AG10803 (cell line): ENCODE data around the gene NHS.

ENCODE experiments used
- DNase-seq: peaks from one replicate; pipeline ENCODE4 v3.0.0; 2010; ENCODE audit warnings: low read depth
- H3K4me3 ChIP-seq: 2 replicates; pipeline ENCODE4 v1.5.1; 2011; ENCODE audit warnings: mild to moderate bottlenecking, low read length, control low read depth
- TF ChIP-seq, protein P1 (sequence below): conservative IDR thresholded peaks from 2 replicates; pipeline ENCODE4 v1.5.1; 2011; ENCODE audit warnings: mild to moderate bottlenecking, low read length, control low read depth, inconsistent platforms

The NHS gene

GRCh38 chrX:17767734-17768133, 392.7 kb downstream of the NHS start:
- TF ChIP-seq, protein P1, sequence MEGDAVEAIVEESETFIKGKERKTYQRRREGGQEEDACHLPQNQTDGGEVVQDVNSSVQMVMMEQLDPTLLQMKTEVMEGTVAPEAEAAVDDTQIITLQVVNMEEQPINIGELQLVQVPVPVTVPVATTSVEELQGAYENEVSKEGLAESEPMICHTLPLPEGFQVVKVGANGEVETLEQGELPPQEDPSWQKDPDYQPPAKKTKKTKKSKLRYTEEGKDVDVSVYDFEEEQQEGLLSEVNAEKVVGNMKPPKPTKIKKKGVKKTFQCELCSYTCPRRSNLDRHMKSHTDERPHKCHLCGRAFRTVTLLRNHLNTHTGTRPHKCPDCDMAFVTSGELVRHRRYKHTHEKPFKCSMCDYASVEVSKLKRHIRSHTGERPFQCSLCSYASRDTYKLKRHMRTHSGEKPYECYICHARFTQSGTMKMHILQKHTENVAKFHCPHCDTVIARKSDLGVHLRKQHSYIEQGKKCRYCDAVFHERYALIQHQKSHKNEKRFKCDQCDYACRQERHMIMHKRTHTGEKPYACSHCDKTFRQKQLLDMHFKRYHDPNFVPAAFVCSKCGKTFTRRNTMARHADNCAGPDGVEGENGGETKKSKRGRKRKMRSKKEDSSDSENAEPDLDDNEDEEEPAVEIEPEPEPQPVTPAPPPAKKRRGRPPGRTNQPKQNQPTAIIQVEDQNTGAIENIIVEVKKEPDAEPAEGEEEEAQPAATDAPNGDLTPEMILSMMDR: no peak
- H3K4me3 ChIP-seq: no peak overlapping the region
- no peak for DNase-seq

- TF ChIP-seq, protein P1: no peak
- no peak overlapping the region for H3K4me3 ChIP-seq
- DNase-seq: no peak
These were observed 394.0 kb downstream of the NHS start for GRCh38 chrX:17768997-17769396.

DNA sequence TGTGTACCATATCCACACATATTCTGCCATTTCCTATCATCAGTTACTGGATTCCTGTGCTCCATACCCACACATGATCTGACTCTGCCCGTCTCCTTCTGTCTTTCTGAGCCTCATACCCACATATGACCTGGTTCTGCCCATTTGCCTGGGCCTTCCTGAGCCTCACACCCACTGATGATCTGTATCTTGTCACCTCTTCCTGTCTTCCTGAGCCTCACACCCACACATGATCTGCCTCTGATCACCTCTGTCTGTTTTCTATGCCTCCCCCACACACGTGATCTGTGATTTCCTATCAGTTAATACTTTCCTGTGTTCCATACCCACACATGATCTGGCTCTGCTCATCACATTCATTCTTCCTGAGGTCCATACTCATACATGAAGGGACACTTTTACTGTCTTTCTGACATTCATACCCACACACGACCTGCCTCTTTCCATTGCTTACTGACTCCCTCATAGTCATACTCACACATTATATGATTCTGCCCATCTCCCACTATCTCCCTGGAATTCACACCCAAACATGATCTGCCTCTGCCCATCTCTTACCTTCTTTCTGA, 394.8 kb downstream of the NHS start:
- DNase-seq: no peak
- H3K4me3 ChIP-seq: no peak overlapping the region
- TF ChIP-seq, protein P1: no peak

GRCh38 chrX:17773221-17773876, 398.3 kb downstream of the NHS start:
- TF ChIP-seq, protein P1: no peak
- DNase-seq: no peak
- H3K4me3 ChIP-seq: no peak overlapping the region

GRCh38 chrX:17774053-17774452, 399.1 kb downstream of the NHS start:
- TF ChIP-seq, protein P1: no peak
- DNase-seq: no peak
- no peak overlapping the region for H3K4me3 ChIP-seq

GRCh38 chrX:17778997-17779396, 404.0 kb downstream of the NHS start:
- TF ChIP-seq, protein P1: no peak
- no peak overlapping the region for H3K4me3 ChIP-seq
- DNase-seq: no peak

DNA sequence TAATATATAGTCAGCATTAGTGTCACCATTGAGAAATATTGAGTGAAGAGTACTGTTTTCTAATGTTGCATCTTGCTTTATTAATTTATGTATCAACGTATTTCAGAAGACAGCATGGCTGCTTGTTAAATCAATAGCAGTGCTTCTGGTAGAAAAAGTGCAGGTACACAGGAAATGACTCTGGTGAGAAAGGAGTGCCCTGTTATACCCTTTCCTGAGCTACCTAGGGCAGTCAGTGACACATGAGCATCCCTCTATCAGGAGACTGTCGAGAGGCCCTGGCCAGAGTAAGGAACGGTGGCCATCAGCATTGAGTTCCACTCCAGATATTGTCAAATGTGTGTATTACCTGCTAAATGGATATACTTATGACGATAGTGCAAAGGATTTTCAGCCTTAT, 404.4 kb downstream of the NHS start:
- H3K4me3 ChIP-seq: no peak overlapping the region
- no peak for DNase-seq
- TF ChIP-seq, protein P1: no peak
